OCI-LY7 (cell line): Measurements from ENCODE around the gene TMCC1.

Source experiments
- CTCF ChIP-seq: fragments of 200-600 bp; sonication (generic); conservative IDR thresholded peaks from 2 replicates; pipeline ENCODE4 v1.5.1; 2014; ENCODE audit warnings: mild to moderate bottlenecking, antibody characterized with exemption, low read length, moderate library complexity, mixed read lengths
- EZH2phosphoT487 ChIP-seq: fragments of 200-600 bp; sonication (generic); IDR thresholded peaks from 2 replicates; pipeline ENCODE4 v1.6.1; 2018; ENCODE audit warnings: low read depth, borderline replicate concordance, mild to moderate bottlenecking, mixed run types, antibody characterized with exemption, low read length, moderate library complexity, mixed read lengths

- TF ChIP-seq CTCF (no peak), EZH2phosphoT487 (no peak)
Observed at GRCh38 chr3:129723558-129724324, 169.8 kb downstream of the TMCC1 start.
